GM12875 (cell line): ENCODE data around the gene LTB.

Source experiments
- H3K4me3 ChIP-seq: one replicate; pipeline ENCODE4 v1.5.1; 2011; ENCODE audit warnings: low read depth, low read length, control low read depth
- CTCF ChIP-seq: IDR thresholded peaks from 2 replicates; pipeline ENCODE4 v1.5.1; 2011; ENCODE audit warnings: low read depth, mild to moderate bottlenecking, control low read depth, inconsistent platforms, low read length, moderate library complexity, borderline replicate concordance; ENCODE audit not compliant: insufficient read depth

LTB gene

DNA sequence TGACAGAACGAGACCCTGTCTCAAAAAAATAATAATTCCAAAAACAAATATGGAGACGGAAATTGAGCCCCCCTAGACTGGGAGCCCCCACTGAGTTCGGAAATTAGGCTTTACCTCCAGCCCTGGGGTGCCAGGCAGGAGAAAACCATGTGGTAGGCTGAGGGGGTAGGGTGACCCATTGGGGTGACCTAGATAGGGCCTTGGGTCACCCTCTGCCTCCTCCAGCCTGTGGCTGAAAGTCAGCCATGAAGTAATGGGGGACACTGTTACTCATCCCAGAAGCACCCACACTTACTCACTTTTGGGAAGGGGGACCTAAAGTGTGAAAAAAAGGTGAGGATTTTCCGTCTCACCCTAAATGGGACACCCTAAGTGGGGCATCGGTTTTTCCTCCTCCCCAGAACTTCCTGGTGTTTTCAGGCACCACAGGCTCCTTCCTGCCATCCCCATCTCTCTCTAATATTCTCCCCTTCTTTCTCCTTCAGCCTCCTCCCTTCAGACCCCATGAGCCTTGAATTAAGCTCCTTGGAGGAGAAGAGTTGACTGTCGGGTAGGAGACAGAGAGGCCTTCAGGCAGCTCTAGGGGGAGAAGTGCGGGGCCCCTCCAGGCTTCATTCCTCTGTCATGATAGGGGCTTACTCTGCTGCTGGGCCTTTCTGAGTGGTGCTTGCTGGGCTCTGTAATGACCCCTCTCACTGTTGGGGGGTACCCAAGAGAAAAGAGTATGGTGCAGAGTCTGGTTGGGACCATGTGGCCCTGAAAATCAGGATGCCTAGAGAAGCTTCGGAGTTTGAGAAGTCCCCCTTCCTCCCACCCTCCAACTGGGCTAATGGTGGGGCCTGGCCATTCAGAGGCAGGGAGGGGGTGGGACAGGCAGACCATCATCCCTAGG is 2.4 kb downstream of the LTB start:
- peak overlapping the region; percentile 64 for H3K4me3 ChIP-seq
- no peak for TF ChIP-seq CTCF

DNA sequence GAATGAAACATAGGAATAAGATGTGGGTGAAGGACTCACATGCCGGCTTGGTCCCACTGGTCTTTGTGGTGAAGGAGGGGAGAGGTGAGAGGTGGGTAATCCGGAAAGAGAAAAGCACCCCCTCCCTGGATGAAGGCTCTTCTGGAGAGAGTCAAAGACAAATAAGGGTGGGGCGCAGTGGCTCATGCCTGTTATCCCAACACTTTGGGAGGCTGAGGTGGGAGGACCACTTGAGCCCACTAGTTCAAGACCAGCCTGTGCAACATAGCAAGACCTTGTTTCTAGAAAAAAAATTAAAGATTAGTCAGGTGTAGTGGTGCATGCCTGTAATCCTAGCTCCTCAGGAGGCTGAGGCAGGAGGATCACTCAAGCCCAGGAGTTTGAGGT is 3.1 kb downstream of the LTB start:
- no peak for TF ChIP-seq CTCF
- H3K4me3 ChIP-seq: no peak overlapping the region

- TF ChIP-seq CTCF: no peak
- H3K4me3 ChIP-seq: peak overlapping the region; percentile 31
Observed at GRCh38 chr6:31578184-31579118, 3.8 kb downstream of the LTB start.

DNA sequence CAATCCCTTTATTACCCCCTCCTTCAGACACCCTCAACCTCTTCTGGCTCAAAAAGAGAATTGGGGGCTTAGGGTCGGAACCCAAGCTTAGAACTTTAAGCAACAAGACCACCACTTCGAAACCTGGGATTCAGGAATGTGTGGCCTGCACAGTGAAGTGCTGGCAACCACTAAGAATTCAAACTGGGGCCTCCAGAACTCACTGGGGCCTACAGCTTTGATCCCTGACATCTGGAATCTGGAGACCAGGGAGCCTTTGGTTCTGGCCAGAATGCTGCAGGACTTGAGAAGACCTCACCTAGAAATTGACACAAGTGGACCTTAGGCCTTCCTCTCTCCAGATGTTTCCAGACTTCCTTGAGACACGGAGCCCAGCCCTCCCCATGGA is 4.7 kb downstream of the LTB start:
- no peak for TF ChIP-seq CTCF
- peak overlapping the region; percentile 64 for H3K4me3 ChIP-seq

DNA sequence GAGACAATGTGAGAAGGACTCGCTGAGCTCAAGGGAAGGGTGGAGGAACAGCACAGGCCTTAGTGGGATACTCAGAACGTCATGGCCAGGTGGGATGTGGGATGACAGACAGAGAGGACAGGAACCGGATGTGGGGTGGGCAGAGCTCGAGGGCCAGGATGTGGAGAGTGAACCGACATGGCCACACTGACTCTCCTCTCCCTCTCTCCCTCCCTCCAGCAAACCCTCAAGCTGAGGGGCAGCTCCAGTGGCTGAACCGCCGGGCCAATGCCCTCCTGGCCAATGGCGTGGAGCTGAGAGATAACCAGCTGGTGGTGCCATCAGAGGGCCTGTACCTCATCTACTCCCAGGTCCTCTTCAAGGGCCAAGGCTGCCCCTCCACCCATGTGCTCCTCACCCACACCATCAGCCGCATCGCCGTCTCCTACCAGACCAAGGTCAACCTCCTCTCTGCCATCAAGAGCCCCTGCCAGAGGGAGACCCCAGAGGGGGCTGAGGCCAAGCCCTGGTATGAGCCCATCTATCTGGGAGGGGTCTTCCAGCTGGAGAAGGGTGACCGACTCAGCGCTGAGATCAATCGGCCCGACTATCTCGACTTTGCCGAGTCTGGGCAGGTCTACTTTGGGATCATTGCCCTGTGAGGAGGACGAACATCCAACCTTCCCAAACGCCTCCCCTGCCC is 5.2 kb downstream of the LTB start:
- H3K4me3 ChIP-seq: peak overlapping the region; percentile 64
- no peak for TF ChIP-seq CTCF

- peak overlapping the region; percentile 64 for H3K4me3 ChIP-seq
- no peak for TF ChIP-seq CTCF
Observed at GRCh38 chr6:31575952-31576685, 6.1 kb downstream of the LTB start.
